Adrenal gland (tissue), 5 donors: ENCODE results near the gene IFNG.
A peak's percentile ranks its signal among the peaks of the same experiment; 100 is the strongest.

ENCODE experiments used
- POLR2A ChIP-seq, 2 donors: fragments of 450-650 bp; IDR thresholded peaks; one replicate each; pipeline ENCODE4 v1.6.1; 2017; ENCODE audit warnings: antibody characterized with exemption in 2 of 2, mild to moderate bottlenecking in 2 of 2, moderate library complexity in 1 of 2
- TF ChIP-seq, protein P1 (sequence below), 6 experiments: fragments of 450-650 bp in 4 of 6; fragments of 200-600 bp in 2 of 6; sonication (generic) in 1 of 6; IDR thresholded peaks; 1 replicate in 5 of 6; 2 replicates in 1 of 6; pipeline versions ENCODE4 v1.5.1 to v1.8.0; 2016 to 2021; ENCODE audit warnings: antibody characterized with exemption in 6 of 6, mild to moderate bottlenecking in 2 of 6, moderate library complexity in 1 of 6
- donor health status: DM: no; HTN: no; CAD: no.

DNA sequence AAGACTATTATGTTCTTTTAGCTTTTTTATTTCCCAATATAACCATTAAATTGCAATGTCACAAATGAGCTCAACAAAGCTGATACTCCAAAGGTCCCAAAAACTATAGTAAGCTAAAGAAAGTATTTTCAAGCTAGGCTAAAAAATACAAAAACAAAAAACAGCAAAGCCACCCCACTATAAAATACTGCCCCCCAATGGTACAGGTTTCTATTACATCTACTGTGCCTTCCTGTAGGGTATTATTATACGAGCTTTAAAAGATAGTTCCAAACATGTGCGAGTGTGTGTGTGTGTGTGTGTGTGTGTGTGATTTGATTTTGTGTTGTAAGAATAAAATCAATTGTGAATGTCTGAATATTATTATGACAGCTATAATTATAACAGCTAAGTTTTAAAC lies 1.1 kb downstream of the IFNG start:
- TF ChIP-seq, protein P1, sequence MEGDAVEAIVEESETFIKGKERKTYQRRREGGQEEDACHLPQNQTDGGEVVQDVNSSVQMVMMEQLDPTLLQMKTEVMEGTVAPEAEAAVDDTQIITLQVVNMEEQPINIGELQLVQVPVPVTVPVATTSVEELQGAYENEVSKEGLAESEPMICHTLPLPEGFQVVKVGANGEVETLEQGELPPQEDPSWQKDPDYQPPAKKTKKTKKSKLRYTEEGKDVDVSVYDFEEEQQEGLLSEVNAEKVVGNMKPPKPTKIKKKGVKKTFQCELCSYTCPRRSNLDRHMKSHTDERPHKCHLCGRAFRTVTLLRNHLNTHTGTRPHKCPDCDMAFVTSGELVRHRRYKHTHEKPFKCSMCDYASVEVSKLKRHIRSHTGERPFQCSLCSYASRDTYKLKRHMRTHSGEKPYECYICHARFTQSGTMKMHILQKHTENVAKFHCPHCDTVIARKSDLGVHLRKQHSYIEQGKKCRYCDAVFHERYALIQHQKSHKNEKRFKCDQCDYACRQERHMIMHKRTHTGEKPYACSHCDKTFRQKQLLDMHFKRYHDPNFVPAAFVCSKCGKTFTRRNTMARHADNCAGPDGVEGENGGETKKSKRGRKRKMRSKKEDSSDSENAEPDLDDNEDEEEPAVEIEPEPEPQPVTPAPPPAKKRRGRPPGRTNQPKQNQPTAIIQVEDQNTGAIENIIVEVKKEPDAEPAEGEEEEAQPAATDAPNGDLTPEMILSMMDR (IDR thresholded peaks at IDR 0.05): peak in 5 of 6 experiments; percentile 13 to 30 (median 24)
- no peak for TF ChIP-seq POLR2A (IDR thresholded peaks at IDR 0.05)
